Measurements from ENCODE around the gene CDH4.

CDH4 gene

DNA sequence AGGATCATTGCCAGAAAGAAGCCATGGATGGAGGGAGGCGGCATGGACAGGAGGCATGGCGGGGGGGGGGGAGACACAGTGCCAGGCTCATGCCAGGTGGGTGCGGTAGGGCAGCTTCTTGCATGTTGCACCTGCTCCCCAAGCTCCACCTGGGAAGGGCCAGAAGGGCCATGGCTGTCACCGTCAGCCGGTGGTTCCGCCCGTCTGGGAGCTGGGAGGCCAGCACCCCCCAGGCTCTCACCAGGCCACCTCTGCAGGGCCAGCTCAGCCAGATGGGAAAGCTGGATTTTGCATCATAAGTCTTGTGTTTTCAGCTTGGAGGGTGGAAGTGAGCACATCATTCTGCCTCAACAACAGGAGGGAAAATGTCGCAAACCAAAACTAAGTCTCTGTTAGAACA is 409.0 kb downstream of the CDH4 start:
- TF ChIP-seq, protein P1, sequence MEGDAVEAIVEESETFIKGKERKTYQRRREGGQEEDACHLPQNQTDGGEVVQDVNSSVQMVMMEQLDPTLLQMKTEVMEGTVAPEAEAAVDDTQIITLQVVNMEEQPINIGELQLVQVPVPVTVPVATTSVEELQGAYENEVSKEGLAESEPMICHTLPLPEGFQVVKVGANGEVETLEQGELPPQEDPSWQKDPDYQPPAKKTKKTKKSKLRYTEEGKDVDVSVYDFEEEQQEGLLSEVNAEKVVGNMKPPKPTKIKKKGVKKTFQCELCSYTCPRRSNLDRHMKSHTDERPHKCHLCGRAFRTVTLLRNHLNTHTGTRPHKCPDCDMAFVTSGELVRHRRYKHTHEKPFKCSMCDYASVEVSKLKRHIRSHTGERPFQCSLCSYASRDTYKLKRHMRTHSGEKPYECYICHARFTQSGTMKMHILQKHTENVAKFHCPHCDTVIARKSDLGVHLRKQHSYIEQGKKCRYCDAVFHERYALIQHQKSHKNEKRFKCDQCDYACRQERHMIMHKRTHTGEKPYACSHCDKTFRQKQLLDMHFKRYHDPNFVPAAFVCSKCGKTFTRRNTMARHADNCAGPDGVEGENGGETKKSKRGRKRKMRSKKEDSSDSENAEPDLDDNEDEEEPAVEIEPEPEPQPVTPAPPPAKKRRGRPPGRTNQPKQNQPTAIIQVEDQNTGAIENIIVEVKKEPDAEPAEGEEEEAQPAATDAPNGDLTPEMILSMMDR (IDR thresholded peaks at IDR 0.05; ENCODE audit: borderline replicate concordance, control extremely low read depth, extremely low read depth, insufficient read depth, missing control alignments): no peak
- in situ Hi-C loops (cut with MboI; ENCODE audit: low sequenced_read_pairs, unreplicated experiment): no loop called here
- no peak for DNase-seq (ENCODE audit: low spot score)

GRCh38 chr20:61661583-61661982 is 409.5 kb downstream of the CDH4 start:
- in situ Hi-C loops (cut with MboI; ENCODE audit: low sequenced_read_pairs, unreplicated experiment): no loop called here
- DNase-seq (ENCODE audit: low spot score): no peak
- TF ChIP-seq, protein P1 (IDR thresholded peaks at IDR 0.05; ENCODE audit: borderline replicate concordance, control extremely low read depth, extremely low read depth, insufficient read depth, missing control alignments): no peak

DNA sequence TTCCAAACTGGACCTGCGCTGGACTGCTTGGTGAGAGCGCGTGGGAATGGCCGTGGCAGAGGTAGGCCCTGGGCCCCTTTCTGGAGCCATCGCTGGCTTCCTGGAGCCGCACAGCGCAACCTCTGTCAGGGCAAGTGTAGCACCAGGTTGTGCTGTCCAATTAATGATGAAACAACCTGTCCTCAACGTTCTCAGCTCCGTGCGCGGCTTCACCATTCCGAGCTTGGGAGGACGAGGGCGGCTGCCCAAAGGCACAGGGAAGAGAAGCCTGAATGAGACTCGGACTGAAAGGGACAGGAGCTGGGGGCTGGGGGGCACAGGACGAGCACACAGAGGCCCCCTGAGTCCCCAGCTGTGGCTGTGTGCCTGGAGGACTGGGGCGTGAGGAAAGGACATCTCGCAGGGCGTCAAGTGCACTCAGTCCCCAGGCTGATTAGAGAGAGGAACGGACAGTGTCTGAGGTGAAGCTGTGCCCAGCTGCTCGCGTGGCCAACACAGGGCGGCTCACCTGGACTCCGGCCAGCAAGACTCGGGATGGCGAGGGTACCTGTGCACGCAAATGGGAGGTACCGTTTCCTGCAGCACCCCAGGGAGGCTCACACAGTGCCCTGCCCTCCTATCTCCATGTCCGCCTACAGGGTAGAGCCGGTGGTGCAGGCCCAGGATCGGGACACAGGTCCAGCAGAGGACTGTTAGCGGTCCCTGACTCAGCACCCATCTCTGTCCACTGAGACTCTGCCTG is 410.3 kb downstream of the CDH4 start:
- DNase-seq (ENCODE audit: low spot score): no peak
- TF ChIP-seq, protein P1 (IDR thresholded peaks at IDR 0.05; ENCODE audit: borderline replicate concordance, control extremely low read depth, extremely low read depth, insufficient read depth, missing control alignments): no peak
- in situ Hi-C loops (cut with MboI; ENCODE audit: low sequenced_read_pairs, unreplicated experiment): no loop called here

DNA sequence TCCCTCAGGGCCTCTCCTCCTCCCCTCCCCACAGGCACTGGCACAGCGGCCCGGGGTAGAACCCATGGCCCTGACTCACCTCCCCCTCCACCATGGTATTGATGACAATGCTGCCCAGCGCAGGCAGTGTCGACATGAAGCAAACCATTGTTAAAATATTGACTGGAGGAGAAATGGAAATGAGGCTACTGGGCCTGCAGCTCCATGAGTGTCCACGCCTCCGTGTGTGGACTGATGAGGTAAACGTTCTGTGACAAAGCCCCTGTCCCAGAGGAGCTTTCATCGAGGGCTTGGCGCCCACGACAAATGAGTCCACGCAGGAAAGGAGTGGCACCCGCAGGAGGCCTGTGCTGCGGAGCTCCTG is 410.9 kb downstream of the CDH4 start:
- in situ Hi-C loops (cut with MboI; ENCODE audit: low sequenced_read_pairs, unreplicated experiment): no loop called here
- DNase-seq (ENCODE audit: low spot score): no peak
- TF ChIP-seq, protein P1 (IDR thresholded peaks at IDR 0.05; ENCODE audit: borderline replicate concordance, control extremely low read depth, extremely low read depth, insufficient read depth, missing control alignments): no peak

GRCh38 chr20:61663521-61664425 is 411.7 kb downstream of the CDH4 start:
- in situ Hi-C loops (cut with MboI; ENCODE audit: low sequenced_read_pairs, unreplicated experiment): no loop called here
- DNase-seq (ENCODE audit: low spot score): no peak
- TF ChIP-seq, protein P1 (IDR thresholded peaks at IDR 0.05; ENCODE audit: borderline replicate concordance, control extremely low read depth, extremely low read depth, insufficient read depth, missing control alignments): no peak

GRCh38 chr20:61664556-61665320 is 412.7 kb downstream of the CDH4 start:
- in situ Hi-C loops (cut with MboI; ENCODE audit: low sequenced_read_pairs, unreplicated experiment): no loop called here
- no peak for DNase-seq (ENCODE audit: low spot score)
- TF ChIP-seq, protein P1 (IDR thresholded peaks at IDR 0.05; ENCODE audit: borderline replicate concordance, control extremely low read depth, extremely low read depth, insufficient read depth, missing control alignments): no peak
